Breast epithelium (tissue), 4 donors: ENCODE results near the gene PDE4D. TPM values are rescaled to one million over a fixed set of nuclear protein-coding genes. Genes with fewer than 3 reads are reported as not detected.

ENCODE experiments used
- DNase-seq, 2 donors: peaks; one replicate each; pipeline ENCODE4 v3.0.0-alpha.2; 2019; ENCODE audit warnings: low spot score in 2 of 2
- H3K27ac ChIP-seq, 2 donors: fragments of 200-600 bp; sonication (generic) in 1 of 2; one replicate each; pipeline ENCODE4 v1.5.1; 2016 to 2019; ENCODE audit warnings: mild to moderate bottlenecking in 1 of 2
- H3K27me3 ChIP-seq, 2 donors: fragments of 200-600 bp; sonication (generic) in 1 of 2; one replicate each; pipeline versions ENCODE4 v1.5.1 to v1.6.0; 2017 to 2019; ENCODE audit warnings: control low read depth in 1 of 2, mild to moderate bottlenecking in 1 of 2
- H3K36me3 ChIP-seq: fragments of 200-600 bp; one replicate; pipeline ENCODE4 v1.5.1; 2019
- H3K4me1 ChIP-seq, 2 donors: fragments of 200-600 bp; sonication (generic); one replicate each; pipeline ENCODE4 v1.5.1; 2016 to 2019; ENCODE audit warnings: control low read depth in 1 of 2
- H3K4me3 ChIP-seq, 3 donors: fragments of 200-600 bp; sonication (generic); 1 replicate in 2 of 3; 2 replicates in 1 of 3; pipeline ENCODE4 v1.5.1; 2016 to 2019; ENCODE audit warnings: mild to moderate bottlenecking in 3 of 3, moderate library complexity in 2 of 3
- H3K9me3 ChIP-seq, 2 donors: fragments of 200-600 bp; sonication (generic) in 1 of 2; one replicate each; pipeline ENCODE4 v1.5.1; 2016 to 2019; ENCODE audit warnings: control low read depth in 1 of 2
- CTCF ChIP-seq, 3 donors: fragments of 450-650 bp; IDR thresholded peaks; one replicate each; pipeline ENCODE4 v1.5.1; 2016 to 2017; ENCODE audit warnings: antibody characterized with exemption in 3 of 3, mild to moderate bottlenecking in 3 of 3, moderate library complexity in 3 of 3
- POLR2A ChIP-seq: fragments of 450-650 bp; IDR thresholded peaks from one replicate; pipeline ENCODE4 v1.6.1; 2016; ENCODE audit warnings: antibody characterized with exemption, mild to moderate bottlenecking, moderate library complexity
- POLR2AphosphoS5 ChIP-seq, 3 donors: sonication (generic); formaldehyde crosslinking; IDR thresholded peaks; one replicate each; pipeline ENCODE4 v1.6.1; 2017; ENCODE audit warnings: antibody characterized with exemption in 3 of 3
- intact Hi-C: fragments of 100-400 bp; cut with DNase I; formaldehyde crosslinking; loops from one replicate; pipeline ENCODE4 v1.15.1; 2023; ENCODE audit warnings: low total_unique reads
- total RNA-seq, 3 donors: library from RNA; depleted of rRNA; stranded (reverse); fragments of >200 nt; gene quantifications; one replicate each; pipeline ENCODE4 v1.1.0, GENCODE V29; 2016

PDE4D gene
- total RNA-seq, 3 donors from 2014 or later = 14.4 to 37.4 (median 28.2) TPM

- Histone ChIP-seq H3K4me3 (no peak overlapping the region), H3K27me3 (no peaks in the 10 kb centered on the region), H3K27ac (no peak overlapping the region), H3K4me1 (no peaks in the 10 kb centered on the region), H3K9me3 (no peaks in the 10 kb centered on the region), H3K36me3 (no peaks in the 10 kb centered on the region)
- TF ChIP-seq CTCF (IDR thresholded peaks at IDR 0.05) = no peak
- no peak for TF ChIP-seq POLR2AphosphoS5 (IDR thresholded peaks at IDR 0.05)
- TF ChIP-seq POLR2A = no peak
- intact Hi-C loops = no loop called here
- no peak for DNase-seq
These were observed 454.2 kb downstream of the PDE4D start for GRCh38 chr5:59439303-59439702.

GRCh38 chr5:59437176-59437575 lies 456.4 kb downstream of the PDE4D start:
- DNase-seq = no peak
- H3K4me3 ChIP-seq = no peak overlapping the region
- no peak overlapping the region for H3K27ac ChIP-seq
- no peaks in the 10 kb centered on the region for H3K36me3 ChIP-seq
- H3K9me3 ChIP-seq = no peaks in the 10 kb centered on the region
- no peaks in the 10 kb centered on the region for H3K4me1 ChIP-seq
- intact Hi-C loops = no loop called here
- TF ChIP-seq CTCF (IDR thresholded peaks at IDR 0.05) (no peak), POLR2A (no peak)
- no peaks in the 10 kb centered on the region for H3K27me3 ChIP-seq

GRCh38 chr5:59436364-59437148 lies 457.0 kb downstream of the PDE4D start:
- Histone ChIP-seq H3K27me3 (no peaks in the 10 kb centered on the region), H3K36me3 (no peaks in the 10 kb centered on the region), H3K4me3 (no peak overlapping the region), H3K27ac (no peak overlapping the region), H3K9me3 (no peaks in the 10 kb centered on the region), H3K4me1 (no peaks in the 10 kb centered on the region)
- TF ChIP-seq CTCF (IDR thresholded peaks at IDR 0.05) = no peak
- TF ChIP-seq POLR2AphosphoS5 (IDR thresholded peaks at IDR 0.05) = no peak
- no peak for TF ChIP-seq POLR2A
- intact Hi-C loops = no loop called here
- no peak for DNase-seq

- TF ChIP-seq POLR2A = no peak
- TF ChIP-seq CTCF (IDR thresholded peaks at IDR 0.05) = no peak
- TF ChIP-seq POLR2AphosphoS5 (IDR thresholded peaks at IDR 0.05) = no peak
- intact Hi-C loops = no loop called here
- Histone ChIP-seq H3K27ac (no peak overlapping the region), H3K4me1 (no peaks in the 10 kb centered on the region), H3K36me3 (no peaks in the 10 kb centered on the region), H3K9me3 (no peaks in the 10 kb centered on the region), H3K27me3 (no peaks in the 10 kb centered on the region), H3K4me3 (no peak overlapping the region)
- no peak for DNase-seq
These were observed 460.4 kb downstream of the PDE4D start for GRCh38 chr5:59433174-59433573.

GRCh38 chr5:59430066-59430685 lies 463.4 kb downstream of the PDE4D start:
- intact Hi-C loops = no loop called here
- Histone ChIP-seq H3K27me3 (no peaks in the 10 kb centered on the region), H3K27ac (no peak overlapping the region), H3K9me3 (no peaks in the 10 kb centered on the region), H3K4me1 (no peaks in the 10 kb centered on the region), H3K36me3 (no peaks in the 10 kb centered on the region), H3K4me3 (no peak overlapping the region)
- DNase-seq = no peak
- TF ChIP-seq POLR2A (no peak), CTCF (IDR thresholded peaks at IDR 0.05) (no peak), POLR2AphosphoS5 (IDR thresholded peaks at IDR 0.05) (no peak)
